Thyroid gland (tissue), 4 donors: ENCODE data around the gene ANKRD29. TPM values are rescaled to one million over a fixed set of nuclear protein-coding genes. Genes with fewer than 3 reads are reported as not detected.

Experiments used
- DNase-seq, 2 donors: peaks; one replicate each; pipeline ENCODE4 v3.0.0-alpha.2; 2019
- H3K27ac ChIP-seq, 3 donors: fragments of 200-600 bp; sonication (generic); 1 replicate in 2 of 3; 2 replicates in 1 of 3; pipeline ENCODE4 v1.5.1; 2016 to 2019; ENCODE audit warnings: mild to moderate bottlenecking in 1 of 3, moderate library complexity in 1 of 3
- H3K27me3 ChIP-seq: fragments of 200-600 bp; sonication (generic); one replicate; pipeline ENCODE4 v1.5.1; 2019
- H3K36me3 ChIP-seq, 2 donors: fragments of 200-600 bp; sonication (generic); one replicate each; pipeline ENCODE4 v1.5.1; 2016 to 2019
- H3K4me1 ChIP-seq, 2 donors: fragments of 200-600 bp; sonication (generic); one replicate each; pipeline ENCODE4 v1.5.1; 2017 to 2019
- H3K4me3 ChIP-seq, 3 donors: fragments of 200-600 bp; sonication (generic); replicated peaks in 1 of 3; 1 replicate in 2 of 3; 2 replicates in 1 of 3; pipeline ENCODE4 v1.5.1; 2016; ENCODE audit warnings: mild to moderate bottlenecking in 1 of 3
- H3K9me3 ChIP-seq: fragments of 200-600 bp; sonication (generic); one replicate; pipeline ENCODE4 v1.5.1; 2017
- CTCF ChIP-seq, 6 experiments: fragments of 200-600 bp in 3 of 6; fragments of 450-650 bp in 3 of 6; sonication (generic) in 3 of 6; IDR thresholded peaks; one replicate each; pipeline ENCODE4 v1.5.1; 2016 to 2019; ENCODE audit warnings: antibody characterized with exemption in 6 of 6, mild to moderate bottlenecking in 2 of 6, inconsistent platforms in 1 of 6, moderate library complexity in 1 of 6
- POLR2A ChIP-seq, 2 donors: fragments of 450-650 bp; IDR thresholded peaks; one replicate each; pipeline ENCODE4 v1.6.1; 2017; ENCODE audit warnings: antibody characterized with exemption in 2 of 2, mild to moderate bottlenecking in 2 of 2, moderate library complexity in 1 of 2
- WGBS, 2 donors: methylation state at CpG; one replicate each; pipeline ENCODE4 v1.1.5; 2017; 5-methylcytosine and 5-hydroxymethylcytosine counted together
- intact Hi-C: fragments of 100-400 bp; cut with DNase I; formaldehyde crosslinking; loops from one replicate; pipeline ENCODE4 v1.15.1; 2023
- total RNA-seq, 4 donors: library from RNA; depleted of rRNA; stranded (reverse); fragments of >200 nt; gene quantifications; one replicate each; pipeline ENCODE4 v1.2.3, GENCODE V29; 2016

ANKRD29 gene
- total RNA-seq, 4 donors from 2014 or later: 3.4 to 6.1 (median 4.5) TPM

- WGBS, 2 donors: 64 to 75% methylated on average over 7 of the region's 7 CpGs
These were observed 94.2 kb downstream of the ANKRD29 start for GRCh38 chr18:23568281-23569138.

GRCh38 chr18:23567671-23568070, 95.0 kb downstream of the ANKRD29 start:
- intact Hi-C loops: no loop called here
- Histone ChIP-seq H3K27ac (no peak overlapping the region), H3K36me3 (peaks cover 9 to 13% of the 10 kb centered on the region in 2 donors), H3K9me3 (no peaks in the 10 kb centered on the region), H3K4me1 (no peaks in the 10 kb centered on the region), H3K4me3 (no peak overlapping the region), H3K27me3 (no peaks in the 10 kb centered on the region)
- WGBS, 2 donors: 92 to 97% methylated on average over 3 of the region's 3 CpGs
- DNase-seq: no peak
- TF ChIP-seq CTCF (IDR thresholded peaks at IDR 0.05) (no peak), POLR2A (IDR thresholded peaks at IDR 0.05) (no peak)

More at GRCh38 chr18:23568281-23569138, 94.2 kb downstream of the ANKRD29 start:
- Histone ChIP-seq H3K36me3 (peaks cover 9 to 13% of the 10 kb centered on the region in 2 donors), H3K27me3 (no peaks in the 10 kb centered on the region), H3K9me3 (no peaks in the 10 kb centered on the region), H3K4me1 (no peaks in the 10 kb centered on the region), H3K4me3 (no peak overlapping the region), H3K27ac (no peak overlapping the region)
- no peak for TF ChIP-seq CTCF (IDR thresholded peaks at IDR 0.05)
- no peak for DNase-seq
- intact Hi-C loops: no loop called here

- Histone ChIP-seq H3K4me1 (no peaks in the 10 kb centered on the region), H3K27ac (no peak overlapping the region), H3K9me3 (no peaks in the 10 kb centered on the region), H3K27me3 (no peaks in the 10 kb centered on the region), H3K36me3 (peaks cover 11 to 13% of the 10 kb centered on the region in 2 donors), H3K4me3 (no peak overlapping the region)
- WGBS, 2 donors: 78 to 83% methylated on average over 3 of the region's 3 CpGs
- intact Hi-C loops: no loop called here
- TF ChIP-seq CTCF (IDR thresholded peaks at IDR 0.05): no peak
- TF ChIP-seq POLR2A (IDR thresholded peaks at IDR 0.05): no peak
- DNase-seq: no peak
These were observed 96.7 kb downstream of the ANKRD29 start for GRCh38 chr18:23565916-23566547.

GRCh38 chr18:23563377-23564043, 99.2 kb downstream of the ANKRD29 start:
- H3K9me3 ChIP-seq: no peaks in the 10 kb centered on the region

More at GRCh38 chr18:23563377-23564043, 99.2 kb downstream of the ANKRD29 start:
- DNase-seq: no peak
- no peak overlapping the region for H3K4me3 ChIP-seq
- no peaks in the 10 kb centered on the region for H3K27me3 ChIP-seq
- H3K27ac ChIP-seq: no peak overlapping the region
- intact Hi-C loops: no loop called here
- H3K4me1 ChIP-seq: no peaks in the 10 kb centered on the region
- peaks cover 12 to 21% of the 10 kb centered on the region in 2 donors for H3K36me3 ChIP-seq
- 96 to 98% methylated on average over 2 of the region's 2 CpGs for WGBS, 2 donors
- TF ChIP-seq CTCF (IDR thresholded peaks at IDR 0.05) (no peak), POLR2A (IDR thresholded peaks at IDR 0.05) (no peak)
